HL-60 (cell line): ENCODE measurements around the gene GALNT6.
A peak's percentile ranks its signal among the peaks of the same experiment; 100 is the strongest.

ENCODE experiments used
- DNase-seq, 2 experiments: peaks; one replicate each; pipeline ENCODE4 v3.0.0-alpha.2; 2010 to 2020; ENCODE audit warnings: low read depth in 1 of 2, low spot score in 1 of 2
- H3K27ac ChIP-seq: fragments of 250-450 bp; sonication (Bioruptor Pico); replicated peaks from 2 replicates; pipeline ENCODE4 v1.5.1; 2020; ENCODE audit warnings: mild to moderate bottlenecking, moderate library complexity
- H3K27me3 ChIP-seq: fragments of 250-450 bp; sonication (Bioruptor Pico); 2 replicates; pipeline ENCODE4 v1.5.1; 2021; ENCODE audit warnings: mild to moderate bottlenecking, moderate library complexity; ENCODE audit not compliant: insufficient read depth, poor library complexity, severe bottlenecking
- H3K4me3 ChIP-seq: replicated peaks from 2 replicates; pipeline ENCODE4 v1.5.1; 2011; ENCODE audit warnings: mild to moderate bottlenecking, control low read depth, low read length; ENCODE audit not compliant: insufficient read depth
- GABPA ChIP-seq: IDR thresholded peaks from 2 replicates; pipeline ENCODE4 v1.6.1; 2012; ENCODE audit warnings: low read depth
- POLR2AphosphoS5 ChIP-seq: IDR thresholded peaks from 2 replicates; pipeline ENCODE4 v1.6.1; 2012; ENCODE audit warnings: low read depth
- SPI1 ChIP-seq: IDR thresholded peaks from 2 replicates; pipeline ENCODE4 v1.6.1; 2012; ENCODE audit warnings: low read depth, mild to moderate bottlenecking, borderline replicate concordance
- TF ChIP-seq, protein P1 (sequence below): IDR thresholded peaks from one replicate; pipeline ENCODE4 v1.5.1; 2011; ENCODE audit warnings: low read length, control low read depth, inconsistent platforms; ENCODE audit not compliant: insufficient read depth
- TF ChIP-seq, protein P2 (sequence below): IDR thresholded peaks from 2 replicates; pipeline ENCODE4 v1.6.1; 2012; ENCODE audit warnings: low read depth; ENCODE audit not compliant: insufficient replicate concordance

Gene GALNT6

DNA sequence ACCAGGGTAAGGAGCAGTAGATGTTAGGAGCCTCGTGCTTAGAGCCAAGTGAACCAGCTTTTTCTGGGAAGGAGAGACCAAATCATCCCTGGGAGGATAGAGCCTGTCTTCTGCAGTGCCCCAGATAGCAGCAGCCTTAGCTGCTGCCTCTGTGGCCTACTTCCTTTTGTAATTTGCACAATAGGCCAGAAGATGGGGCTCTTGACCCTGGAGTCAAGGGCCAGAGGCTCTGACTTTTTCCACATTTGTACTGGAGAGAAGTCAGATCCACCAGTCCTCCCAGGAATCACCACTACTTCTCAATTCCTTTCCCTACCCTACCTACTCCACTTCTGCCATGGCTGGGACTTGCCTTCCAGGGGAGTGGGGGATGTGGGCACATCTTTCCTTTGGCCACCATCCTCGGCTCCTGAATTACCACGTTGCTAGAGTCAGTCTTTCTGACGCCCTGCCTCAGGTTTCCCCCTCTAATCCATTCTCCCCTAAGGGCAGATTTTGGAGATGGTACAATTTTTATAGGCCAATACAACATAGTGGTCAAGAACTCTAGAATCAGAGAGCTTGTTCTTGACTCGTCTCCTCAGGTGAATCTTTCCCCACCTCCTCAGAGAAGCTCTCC, 30.2 kb upstream of the GALNT6 start:
- peak in 1 of 2 experiments; percentile 63 for DNase-seq
- Histone ChIP-seq H3K27me3 (peaks cover 31% of the 10 kb centered on the region), H3K27ac (no peak overlapping the region), H3K4me3 (no peak overlapping the region)
- TF ChIP-seq GABPA: no peak
- TF ChIP-seq, protein P1, sequence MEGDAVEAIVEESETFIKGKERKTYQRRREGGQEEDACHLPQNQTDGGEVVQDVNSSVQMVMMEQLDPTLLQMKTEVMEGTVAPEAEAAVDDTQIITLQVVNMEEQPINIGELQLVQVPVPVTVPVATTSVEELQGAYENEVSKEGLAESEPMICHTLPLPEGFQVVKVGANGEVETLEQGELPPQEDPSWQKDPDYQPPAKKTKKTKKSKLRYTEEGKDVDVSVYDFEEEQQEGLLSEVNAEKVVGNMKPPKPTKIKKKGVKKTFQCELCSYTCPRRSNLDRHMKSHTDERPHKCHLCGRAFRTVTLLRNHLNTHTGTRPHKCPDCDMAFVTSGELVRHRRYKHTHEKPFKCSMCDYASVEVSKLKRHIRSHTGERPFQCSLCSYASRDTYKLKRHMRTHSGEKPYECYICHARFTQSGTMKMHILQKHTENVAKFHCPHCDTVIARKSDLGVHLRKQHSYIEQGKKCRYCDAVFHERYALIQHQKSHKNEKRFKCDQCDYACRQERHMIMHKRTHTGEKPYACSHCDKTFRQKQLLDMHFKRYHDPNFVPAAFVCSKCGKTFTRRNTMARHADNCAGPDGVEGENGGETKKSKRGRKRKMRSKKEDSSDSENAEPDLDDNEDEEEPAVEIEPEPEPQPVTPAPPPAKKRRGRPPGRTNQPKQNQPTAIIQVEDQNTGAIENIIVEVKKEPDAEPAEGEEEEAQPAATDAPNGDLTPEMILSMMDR: peak; percentile 61

DNA sequence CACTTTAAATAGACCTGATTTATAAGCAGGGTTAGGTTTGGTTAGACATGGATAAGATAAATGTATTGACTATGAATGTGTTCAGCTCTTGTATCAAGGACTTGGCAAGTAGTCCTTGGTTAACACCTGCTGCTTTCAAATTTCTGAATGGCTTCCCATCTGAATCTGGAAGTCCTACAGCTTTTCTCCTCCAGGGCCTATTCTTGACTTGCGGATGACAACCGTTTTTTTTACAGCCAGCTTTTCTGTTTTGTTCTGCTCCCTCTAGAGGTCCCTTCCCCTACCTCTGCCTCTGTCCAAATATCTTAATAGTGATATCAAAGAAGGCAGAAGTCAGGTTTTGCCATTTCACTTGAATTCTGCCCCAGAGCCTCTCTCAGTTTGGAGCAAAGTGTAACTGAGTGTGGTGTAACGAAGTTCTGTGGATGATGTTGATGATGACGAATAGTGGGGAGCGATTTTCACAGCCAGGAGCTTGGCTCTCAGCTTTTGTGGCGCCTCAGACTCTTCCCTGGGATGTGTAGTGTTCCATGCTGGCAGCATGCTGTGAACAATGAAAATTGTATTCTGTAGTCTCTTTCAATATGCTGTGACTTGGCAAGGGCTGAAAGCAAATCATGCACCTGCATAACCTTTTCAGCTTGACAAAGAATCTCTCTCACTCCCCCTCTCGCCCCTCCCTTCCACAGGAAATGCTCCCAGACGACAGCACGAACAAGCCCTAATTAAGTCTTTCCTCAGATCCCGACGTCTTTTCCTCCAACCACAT, 28.4 kb upstream of the GALNT6 start:
- Histone ChIP-seq H3K4me3 (no peak overlapping the region), H3K27ac (no peak overlapping the region), H3K27me3 (peaks cover 15% of the 10 kb centered on the region)
- TF ChIP-seq, protein P2, sequence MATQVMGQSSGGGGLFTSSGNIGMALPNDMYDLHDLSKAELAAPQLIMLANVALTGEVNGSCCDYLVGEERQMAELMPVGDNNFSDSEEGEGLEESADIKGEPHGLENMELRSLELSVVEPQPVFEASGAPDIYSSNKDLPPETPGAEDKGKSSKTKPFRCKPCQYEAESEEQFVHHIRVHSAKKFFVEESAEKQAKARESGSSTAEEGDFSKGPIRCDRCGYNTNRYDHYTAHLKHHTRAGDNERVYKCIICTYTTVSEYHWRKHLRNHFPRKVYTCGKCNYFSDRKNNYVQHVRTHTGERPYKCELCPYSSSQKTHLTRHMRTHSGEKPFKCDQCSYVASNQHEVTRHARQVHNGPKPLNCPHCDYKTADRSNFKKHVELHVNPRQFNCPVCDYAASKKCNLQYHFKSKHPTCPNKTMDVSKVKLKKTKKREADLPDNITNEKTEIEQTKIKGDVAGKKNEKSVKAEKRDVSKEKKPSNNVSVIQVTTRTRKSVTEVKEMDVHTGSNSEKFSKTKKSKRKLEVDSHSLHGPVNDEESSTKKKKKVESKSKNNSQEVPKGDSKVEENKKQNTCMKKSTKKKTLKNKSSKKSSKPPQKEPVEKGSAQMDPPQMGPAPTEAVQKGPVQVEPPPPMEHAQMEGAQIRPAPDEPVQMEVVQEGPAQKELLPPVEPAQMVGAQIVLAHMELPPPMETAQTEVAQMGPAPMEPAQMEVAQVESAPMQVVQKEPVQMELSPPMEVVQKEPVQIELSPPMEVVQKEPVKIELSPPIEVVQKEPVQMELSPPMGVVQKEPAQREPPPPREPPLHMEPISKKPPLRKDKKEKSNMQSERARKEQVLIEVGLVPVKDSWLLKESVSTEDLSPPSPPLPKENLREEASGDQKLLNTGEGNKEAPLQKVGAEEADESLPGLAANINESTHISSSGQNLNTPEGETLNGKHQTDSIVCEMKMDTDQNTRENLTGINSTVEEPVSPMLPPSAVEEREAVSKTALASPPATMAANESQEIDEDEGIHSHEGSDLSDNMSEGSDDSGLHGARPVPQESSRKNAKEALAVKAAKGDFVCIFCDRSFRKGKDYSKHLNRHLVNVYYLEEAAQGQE: no peak
- TF ChIP-seq POLR2AphosphoS5 (no peak), GABPA (no peak), SPI1 (no peak)
- TF ChIP-seq, protein P1: no peak
- no peak for DNase-seq

DNA sequence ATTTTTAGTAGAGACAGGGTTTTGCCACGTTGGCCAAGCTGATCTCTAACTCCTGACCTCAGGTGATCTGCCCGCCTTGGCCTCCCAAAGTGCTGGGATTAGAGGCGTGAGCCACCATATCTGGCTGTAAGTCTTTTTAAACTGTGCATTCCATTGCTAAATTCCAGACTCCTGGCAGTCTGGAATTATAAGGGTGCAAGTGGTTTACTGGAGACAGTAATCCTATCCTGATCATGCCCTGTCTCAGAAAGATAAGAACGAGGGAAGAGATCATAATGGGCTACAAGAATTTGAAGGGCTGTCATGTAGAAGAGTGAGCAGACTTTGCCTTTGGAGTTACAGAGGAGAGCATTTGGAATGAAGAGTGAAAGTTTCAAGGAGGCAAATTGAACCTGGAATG, 26.6 kb upstream of the GALNT6 start:
- Histone ChIP-seq H3K27me3 (peaks cover 3% of the 10 kb centered on the region), H3K4me3 (no peak overlapping the region), H3K27ac (no peak overlapping the region)
- DNase-seq: no peak
- TF ChIP-seq SPI1: no peak

DNA sequence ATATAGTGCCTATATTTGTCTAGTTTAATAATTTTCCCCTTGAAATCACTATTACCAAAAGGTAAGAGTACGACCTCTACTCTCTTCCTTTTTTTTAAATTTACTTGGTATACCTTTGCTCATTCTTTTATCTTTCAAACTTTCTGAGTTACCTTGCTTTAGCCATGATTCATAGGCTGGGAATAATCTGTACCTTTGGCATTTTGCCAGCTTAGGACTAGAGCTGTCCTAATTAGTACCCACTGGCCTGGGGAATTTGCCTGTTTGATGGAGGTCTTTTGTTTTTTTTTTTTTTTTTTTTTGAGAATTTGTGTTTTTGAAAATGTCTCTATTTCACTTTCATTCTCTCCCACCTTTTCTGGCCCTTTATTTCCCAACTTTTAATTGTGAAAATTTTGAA, 24.7 kb upstream of the GALNT6 start:
- Histone ChIP-seq H3K27ac (no peak overlapping the region), H3K27me3 (no peaks in the 10 kb centered on the region), H3K4me3 (no peak overlapping the region)
- DNase-seq: no peak
- TF ChIP-seq SPI1 (no peak), GABPA (no peak), POLR2AphosphoS5 (no peak)
- TF ChIP-seq, protein P2: no peak
- TF ChIP-seq, protein P1: no peak
